ENCODE results near the gene ABCB10.
A peak's percentile ranks its signal among the peaks of the same experiment; 100 is the strongest.

ABCB10 gene

DNA sequence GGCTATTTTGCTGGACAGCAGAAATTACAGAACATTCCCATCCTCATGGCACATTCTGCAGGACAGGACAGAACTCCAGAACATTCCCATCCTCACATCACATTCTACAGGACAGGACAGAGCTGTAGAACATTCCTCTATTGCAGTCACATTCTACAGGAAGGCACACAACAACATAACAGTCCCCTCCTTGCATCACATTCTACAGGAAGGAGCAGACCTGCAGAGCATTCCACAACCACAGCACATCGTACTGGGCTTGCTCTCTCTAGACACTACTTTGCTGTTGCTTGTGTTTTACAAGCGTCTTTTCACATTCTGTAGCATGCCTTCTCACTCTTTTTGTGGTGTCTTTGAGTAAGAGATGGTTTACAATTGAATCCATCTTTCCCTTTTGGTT, 26.8 kb upstream of the ABCB10 start:
- no peak for DNase-seq
- TF ChIP-seq CTCF (IDR thresholded peaks at IDR 0.05), result no peak
- Mint-ChIP-seq H3K36me3 (ENCODE audit: low read depth) (no peaks in the 10 kb centered on the region), H3K9me3 (no peaks in the 10 kb centered on the region), H3K4me3 (no peak overlapping the region), H3K27ac (no peak overlapping the region), H3K27me3 (ENCODE audit: low read depth, poor library complexity) (peaks cover 12% of the 10 kb centered on the region), H3K4me1 (no peaks in the 10 kb centered on the region)

DNA sequence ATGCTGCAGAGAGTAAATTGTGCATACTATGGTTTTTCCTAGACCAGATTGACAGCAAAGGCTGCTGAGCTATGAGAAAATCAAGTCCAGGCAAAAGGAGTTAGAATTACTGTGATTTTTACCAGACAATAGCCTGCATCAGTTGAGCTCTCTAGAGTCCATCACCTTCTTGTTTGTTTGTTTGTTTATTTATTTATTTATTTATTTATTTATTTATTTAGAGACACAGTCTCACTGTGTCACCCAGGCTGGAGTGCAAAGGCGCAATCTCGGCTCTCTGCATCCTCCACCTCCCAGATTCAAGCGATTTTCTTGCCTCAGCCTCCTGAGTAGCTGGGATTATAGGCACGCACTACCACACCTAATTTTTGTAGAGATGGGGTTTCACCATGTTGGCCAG, 24.2 kb upstream of the ABCB10 start:
- no peak for DNase-seq
- peaks cover 13% of the 10 kb centered on the region for H3K4me1 Mint-ChIP-seq
- H3K4me3 Mint-ChIP-seq, result no peak overlapping the region
- no peaks in the 10 kb centered on the region for H3K36me3 Mint-ChIP-seq (ENCODE audit: low read depth)
- no peak for TF ChIP-seq CTCF (IDR thresholded peaks at IDR 0.05)
- H3K27me3 Mint-ChIP-seq (ENCODE audit: low read depth, poor library complexity), result peaks cover 17% of the 10 kb centered on the region
- no peak overlapping the region for H3K27ac Mint-ChIP-seq
- no peaks in the 10 kb centered on the region for H3K9me3 Mint-ChIP-seq

DNA sequence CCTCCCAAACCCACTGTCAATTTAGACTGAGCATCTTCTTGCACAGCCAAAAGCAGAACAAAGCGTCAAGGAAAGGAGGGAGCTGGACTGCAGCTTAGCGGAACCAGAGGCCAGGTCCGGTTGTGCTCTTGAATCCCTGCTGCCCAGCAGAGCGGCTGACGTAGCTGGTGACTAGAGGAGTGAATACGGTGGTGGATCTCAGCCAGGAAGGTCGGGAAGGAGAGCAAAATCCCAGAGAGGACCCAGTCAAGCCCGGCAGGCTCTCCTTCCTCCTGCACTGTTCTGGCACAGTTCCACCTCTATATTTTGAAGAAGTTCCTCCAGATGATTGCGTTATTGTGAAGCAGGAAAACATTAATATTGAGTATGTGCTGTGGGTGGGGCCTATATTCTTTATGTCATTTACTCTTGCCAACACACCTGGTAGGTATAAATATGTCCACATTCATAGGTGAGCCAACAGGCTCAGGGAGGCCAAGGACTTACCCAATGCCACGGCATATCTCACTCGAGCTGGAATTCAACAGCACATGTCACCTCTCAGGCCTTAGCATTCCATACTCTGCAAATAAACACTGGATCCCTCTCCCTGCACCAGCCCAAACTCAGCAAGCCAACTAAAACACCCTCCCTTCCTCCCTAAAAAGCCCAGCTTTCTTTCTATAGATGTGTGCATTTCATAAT, 23.6 kb upstream of the ABCB10 start:
- Mint-ChIP-seq H3K4me3 (no peak overlapping the region), H3K27me3 (ENCODE audit: low read depth, poor library complexity) (peaks cover 17% of the 10 kb centered on the region), H3K36me3 (ENCODE audit: low read depth) (no peaks in the 10 kb centered on the region), H3K4me1 (peaks cover 15% of the 10 kb centered on the region), H3K27ac (peak overlapping the region; percentile 19), H3K9me3 (no peaks in the 10 kb centered on the region)
- TF ChIP-seq CTCF (IDR thresholded peaks at IDR 0.05), result no peak
- DNase-seq, result no peak

DNA sequence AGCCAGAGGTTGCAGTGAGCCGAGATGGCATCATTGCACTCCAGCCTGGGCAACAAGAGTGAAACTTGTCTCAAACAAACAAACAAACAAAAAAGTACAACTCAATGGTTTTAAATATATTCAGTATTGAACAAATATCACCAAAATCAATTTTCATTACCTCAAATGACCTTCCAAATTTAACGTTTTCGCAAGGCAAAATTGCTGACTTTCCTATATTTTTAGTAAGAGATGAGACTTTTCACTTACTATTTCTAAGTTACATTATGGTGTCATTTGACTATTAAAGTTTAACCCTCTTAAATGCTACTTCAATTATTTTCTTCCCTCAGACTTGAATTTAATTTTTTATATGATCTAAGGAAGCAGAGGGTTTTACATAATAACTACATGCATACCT, 23.0 kb upstream of the ABCB10 start:
- Mint-ChIP-seq H3K36me3 (ENCODE audit: low read depth) (no peaks in the 10 kb centered on the region), H3K27me3 (ENCODE audit: low read depth, poor library complexity) (peaks cover 14% of the 10 kb centered on the region), H3K9me3 (no peaks in the 10 kb centered on the region)

DNA sequence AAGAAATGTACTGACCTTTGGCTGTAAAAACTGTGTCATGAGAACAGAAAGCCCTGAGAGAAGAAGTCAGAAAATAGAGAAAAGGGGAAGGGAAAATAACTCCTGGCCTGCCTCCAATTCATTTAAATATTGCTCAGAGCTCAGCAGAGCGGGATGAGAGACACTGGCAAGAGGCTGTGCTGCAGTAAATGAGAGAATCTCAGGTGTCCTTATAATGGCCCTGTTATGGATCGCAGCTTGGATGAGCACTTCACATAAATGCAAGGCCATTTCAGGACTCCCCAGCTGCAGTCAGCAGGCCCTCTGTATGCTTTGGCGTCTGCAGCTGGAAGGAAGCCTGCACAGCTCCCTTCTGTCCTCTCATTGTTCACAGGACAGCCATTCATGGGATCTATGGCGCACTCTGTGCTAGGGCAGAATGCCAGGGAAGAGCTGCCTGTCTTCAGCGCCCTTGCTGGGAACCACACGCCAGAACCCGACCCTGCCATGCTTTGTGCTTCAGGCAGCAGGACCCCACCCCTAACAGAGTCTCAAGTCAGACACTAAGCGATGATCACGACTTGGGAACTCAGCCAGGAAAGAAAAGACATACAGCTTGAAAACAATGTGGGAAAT, 20.7 kb upstream of the ABCB10 start:
- Mint-ChIP-seq H3K4me1 (peaks cover 15% of the 10 kb centered on the region), H3K9me3 (no peaks in the 10 kb centered on the region), H3K4me3 (no peak overlapping the region), H3K27me3 (ENCODE audit: low read depth, poor library complexity) (peaks cover 17% of the 10 kb centered on the region), H3K27ac (peak overlapping the region; percentile 24), H3K36me3 (ENCODE audit: low read depth) (no peaks in the 10 kb centered on the region)
- no peak for DNase-seq
- no peak for TF ChIP-seq CTCF (IDR thresholded peaks at IDR 0.05)

More for the DNA sequence above, 23.0 kb upstream of the ABCB10 start:
- H3K27ac Mint-ChIP-seq, result no peak overlapping the region
- TF ChIP-seq CTCF (IDR thresholded peaks at IDR 0.05), result no peak
- H3K4me1 Mint-ChIP-seq, result peaks cover 15% of the 10 kb centered on the region
- no peak overlapping the region for H3K4me3 Mint-ChIP-seq
- DNase-seq, result no peak
